Measurements from ENCODE around the gene ASCL5. TPM values are rescaled to one million over a fixed set of nuclear protein-coding genes. Genes with fewer than 3 reads are reported as not detected.

The ASCL5 gene
- total RNA-seq, 4 donors from 2014 or later, result not detected

- intact Hi-C loops (cut with DNase I), result no loop called here
- H3K4me3 ChIP-seq, result no peak overlapping the region
- 95% methylated on average over 15 of the region's 17 CpGs for WGBS
- TF ChIP-seq POLR2A (IDR thresholded peaks at IDR 0.05; ENCODE audit: low read depth), result no peak
- TF ChIP-seq POLR2AphosphoS5 (IDR thresholded peaks at IDR 0.05), result no peak
- no peak for TF ChIP-seq CTCF (IDR thresholded peaks at IDR 0.05)
- no peak for TF ChIP-seq EP300 (IDR thresholded peaks at IDR 0.05)
- H3K9me3 ChIP-seq, result no peaks in the 10 kb centered on the region
- no peak overlapping the region for H3K27ac ChIP-seq (replicated peaks in 1 of 4)
- peaks cover 0 to 8% (median 5%) of the 10 kb centered on the region in 4 donors for H3K4me1 ChIP-seq
- no peaks in the 10 kb centered on the region for H3K27me3 ChIP-seq
- no peak for DNase-seq (ENCODE audit: extremely low spot score)
- peaks cover 17 to 100% (median 85%) of the 10 kb centered on the region in 4 donors for H3K36me3 ChIP-seq
These were observed 19.8 kb upstream of the ASCL5 start for GRCh38 chr1:201146626-201147390.

- Histone ChIP-seq H3K4me1 (peaks cover 0 to 8% (median 5%) of the 10 kb centered on the region in 4 donors), H3K36me3 (peaks cover 17 to 100% (median 88%) of the 10 kb centered on the region in 4 donors), H3K9me3 (no peaks in the 10 kb centered on the region), H3K27me3 (no peaks in the 10 kb centered on the region), H3K4me3 (no peak overlapping the region), H3K27ac (replicated peaks in 1 of 4) (no peak overlapping the region)
- WGBS, result 93% methylated on average over 7 of the region's 7 CpGs
- TF ChIP-seq EP300 (IDR thresholded peaks at IDR 0.05) (no peak), POLR2AphosphoS5 (IDR thresholded peaks at IDR 0.05) (no peak), POLR2A (IDR thresholded peaks at IDR 0.05; ENCODE audit: low read depth) (no peak), CTCF (IDR thresholded peaks at IDR 0.05) (no peak)
- intact Hi-C loops (cut with DNase I), result no loop called here
- DNase-seq (ENCODE audit: extremely low spot score), result no peak
These were observed 18.8 kb upstream of the ASCL5 start for GRCh38 chr1:201145816-201146215.

GRCh38 chr1:201145132-201145531 is 18.1 kb upstream of the ASCL5 start:
- H3K27me3 ChIP-seq, result no peaks in the 10 kb centered on the region
- no peak for TF ChIP-seq POLR2AphosphoS5 (IDR thresholded peaks at IDR 0.05)
- no peak for TF ChIP-seq POLR2A (IDR thresholded peaks at IDR 0.05; ENCODE audit: low read depth)
- no peak for TF ChIP-seq EP300 (IDR thresholded peaks at IDR 0.05)
- no peak for TF ChIP-seq CTCF (IDR thresholded peaks at IDR 0.05)
- H3K4me3 ChIP-seq, result no peak overlapping the region
- 91% methylated on average over 3 of the region's 3 CpGs for WGBS
- H3K36me3 ChIP-seq, result peaks cover 13 to 100% (median 93%) of the 10 kb centered on the region in 4 donors
- no peak overlapping the region for H3K27ac ChIP-seq (replicated peaks in 1 of 4)
- H3K9me3 ChIP-seq, result no peaks in the 10 kb centered on the region
- H3K4me1 ChIP-seq, result peaks cover 0 to 8% (median 5%) of the 10 kb centered on the region in 4 donors
- DNase-seq (ENCODE audit: extremely low spot score), result no peak
- intact Hi-C loops (cut with DNase I), result no loop called here

GRCh38 chr1:201144701-201145100 is 17.7 kb upstream of the ASCL5 start:
- no peak for DNase-seq (ENCODE audit: extremely low spot score)
- no peaks in the 10 kb centered on the region for H3K27me3 ChIP-seq
- H3K27ac ChIP-seq (replicated peaks in 1 of 4), result no peak overlapping the region
- no peaks in the 10 kb centered on the region for H3K9me3 ChIP-seq
- H3K36me3 ChIP-seq, result peaks cover 13 to 100% (median 95%) of the 10 kb centered on the region in 4 donors
- 83% methylated on average over 5 of the region's 5 CpGs for WGBS
- peaks cover 0 to 8% (median 5%) of the 10 kb centered on the region in 4 donors for H3K4me1 ChIP-seq
- intact Hi-C loops (cut with DNase I), result no loop called here
- no peak overlapping the region for H3K4me3 ChIP-seq
- no peak for TF ChIP-seq POLR2A (IDR thresholded peaks at IDR 0.05; ENCODE audit: low read depth)
- no peak for TF ChIP-seq POLR2AphosphoS5 (IDR thresholded peaks at IDR 0.05)
- no peak for TF ChIP-seq CTCF (IDR thresholded peaks at IDR 0.05)
- no peak for TF ChIP-seq EP300 (IDR thresholded peaks at IDR 0.05)

Measured in esophagus muscularis mucosa (tissue), 4 donors.